CD4-positive, alpha-beta T cell treated with Interleukin-4 for 4 hours (primary cell): ENCODE results near the gene TRAF3.
"Not testable (repeated sequence)": the region's sequence is repeated elsewhere in the genome, so short reads cannot be mapped to it uniquely, and the experiment has no call there.

ENCODE experiments used
- DNase-seq: peaks from one replicate; pipeline ENCODE4 v3.0.0-alpha.2; 2020

Gene TRAF3

GRCh38 chr14:102752239-102752847 lies 24.9 kb upstream of the TRAF3 start:
- no peak for DNase-seq

DNA sequence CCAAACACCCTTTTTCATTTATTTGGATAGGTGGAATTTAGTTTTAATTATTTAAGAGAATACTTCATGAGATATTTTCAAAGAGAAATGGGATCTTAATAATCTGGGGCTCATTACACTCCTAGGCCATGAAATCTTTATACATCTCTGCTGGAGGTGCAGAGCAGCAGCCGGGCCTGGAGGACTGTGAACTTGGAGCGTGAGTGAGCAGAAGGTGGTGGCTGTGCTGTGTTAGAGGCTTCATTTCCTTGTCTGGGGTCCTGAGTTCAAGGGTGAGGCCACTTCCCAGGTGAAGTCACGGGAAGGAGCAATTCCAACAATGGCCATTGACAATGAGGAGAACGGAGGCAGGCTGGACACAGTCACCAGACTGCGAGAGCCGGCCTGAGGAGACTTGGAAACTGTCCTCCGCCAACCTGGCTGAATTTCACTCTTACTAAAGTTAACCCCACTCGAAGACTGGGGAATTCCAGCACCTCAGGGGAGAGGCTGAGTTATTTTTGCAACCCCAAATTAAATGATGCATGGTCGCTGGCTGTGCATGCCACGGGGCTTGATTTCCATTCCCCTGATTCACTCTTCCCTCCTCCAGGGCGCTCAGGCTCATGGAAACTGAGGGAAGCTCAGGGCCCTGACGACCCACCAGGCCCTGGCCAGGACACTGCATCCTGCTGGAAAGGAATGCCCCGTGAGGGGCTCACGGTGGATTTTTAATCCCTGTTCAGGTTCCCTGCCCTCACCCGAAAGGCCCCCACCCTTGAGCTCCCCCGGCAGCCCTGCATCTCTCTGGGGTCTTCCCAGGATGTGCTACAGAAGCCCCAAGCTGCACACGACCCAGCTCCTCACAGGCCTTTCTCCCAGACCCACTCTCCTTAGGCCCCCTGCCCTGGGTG lies 22.6 kb upstream of the TRAF3 start:
- DNase-seq, result no peak

DNA sequence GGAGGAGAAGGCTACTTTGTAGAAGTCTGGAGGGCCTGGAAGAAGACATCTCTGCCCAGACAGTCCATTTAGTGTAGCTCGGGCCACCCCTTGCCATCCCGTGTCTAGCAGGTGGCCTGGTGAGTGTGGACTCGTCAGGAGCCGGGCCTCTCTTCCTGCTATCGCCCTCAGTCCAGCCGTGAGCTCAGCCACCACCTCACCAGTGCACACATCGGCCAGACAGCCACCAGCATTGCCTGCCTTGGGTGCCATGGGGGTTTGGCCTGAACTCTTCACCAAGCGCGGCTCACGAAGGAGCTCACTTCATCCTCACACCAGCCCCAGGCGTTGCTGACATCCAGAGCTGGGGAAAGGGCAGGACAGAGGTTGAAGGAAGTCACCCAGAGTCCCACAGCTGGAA lies 19.6 kb upstream of the TRAF3 start:
- DNase-seq, result no peak

DNA sequence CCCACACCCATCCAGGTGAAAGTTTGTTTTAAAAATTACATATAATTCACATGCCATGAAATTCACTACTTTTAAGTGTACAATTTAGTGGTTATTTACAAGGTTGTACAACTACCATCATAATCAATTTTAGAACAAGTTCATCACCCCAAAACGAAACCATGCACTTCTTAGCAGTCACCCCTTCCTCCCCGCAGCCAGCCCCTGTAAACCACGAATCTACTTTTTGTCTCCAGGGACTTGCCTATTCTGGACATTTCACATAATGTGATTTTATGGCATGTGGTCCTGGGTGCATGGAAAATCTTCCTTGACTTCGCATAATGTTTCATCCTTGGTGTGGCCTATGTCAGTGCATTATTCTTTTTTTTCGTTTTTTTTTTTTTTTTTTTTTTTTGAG lies 19.2 kb upstream of the TRAF3 start:
- no peak for DNase-seq

DNA sequence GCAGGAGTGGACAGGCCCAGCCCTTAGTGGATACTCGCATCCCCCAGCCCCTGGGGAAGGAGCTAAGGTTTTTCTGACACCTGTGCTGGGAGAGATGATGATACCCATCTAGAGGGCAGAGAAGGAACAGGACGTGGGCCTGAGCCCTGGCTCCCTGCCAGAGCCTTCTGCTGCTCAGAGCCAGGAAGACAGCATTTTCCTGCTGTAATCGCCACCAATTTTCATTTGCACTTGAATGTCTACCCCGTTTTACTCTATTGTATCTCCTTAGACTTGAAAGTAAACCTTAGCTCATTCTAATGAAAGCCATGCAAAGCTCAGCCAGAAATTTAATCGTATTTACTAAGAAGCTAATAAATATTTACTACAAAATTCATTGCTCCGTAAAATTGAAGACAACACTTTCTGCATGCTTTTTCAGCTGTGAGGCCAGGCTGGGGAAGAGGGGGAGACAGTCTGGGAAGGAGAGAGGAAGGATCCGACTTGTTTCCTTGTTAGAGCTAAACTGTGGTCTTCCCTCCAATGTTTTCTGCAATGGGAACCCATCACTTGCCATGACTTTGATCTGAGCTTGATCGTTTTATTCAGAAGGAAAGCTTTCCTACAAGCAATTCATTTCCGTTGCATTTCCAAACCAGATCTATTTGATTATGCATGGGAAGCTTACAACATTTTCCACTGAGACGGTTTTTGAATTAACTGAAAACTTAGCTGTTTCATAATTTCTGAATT lies 17.6 kb upstream of the TRAF3 start:
- no peak for DNase-seq

GRCh38 chr14:102760496-102761193 lies 16.6 kb upstream of the TRAF3 start:
- no peak for DNase-seq

GRCh38 chr14:102761206-102761605 lies 16.0 kb upstream of the TRAF3 start:
- DNase-seq, result no peak

DNA sequence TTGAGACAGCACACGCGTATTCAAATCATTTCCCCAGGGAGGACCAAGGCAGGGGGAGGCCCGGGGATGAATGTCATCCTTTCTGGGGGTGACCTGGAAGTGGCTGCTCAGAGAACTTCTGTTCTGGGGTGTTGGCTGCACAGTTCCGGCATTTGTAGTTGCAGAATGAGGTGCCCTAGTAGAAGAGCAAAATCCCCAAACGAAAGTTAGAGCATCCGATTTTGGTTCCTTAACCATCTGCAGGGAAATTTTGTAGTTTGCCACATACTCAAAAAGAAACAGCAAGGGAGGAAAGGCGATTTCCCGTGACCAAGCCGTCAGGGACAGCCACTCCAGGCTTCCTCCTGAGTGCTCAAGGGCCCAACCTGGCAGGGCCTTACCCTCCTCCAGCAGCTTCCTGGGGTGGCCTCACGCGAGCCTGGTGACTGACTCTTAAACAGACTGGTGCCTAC lies 13.0 kb upstream of the TRAF3 start:
- no peak for DNase-seq

DNA sequence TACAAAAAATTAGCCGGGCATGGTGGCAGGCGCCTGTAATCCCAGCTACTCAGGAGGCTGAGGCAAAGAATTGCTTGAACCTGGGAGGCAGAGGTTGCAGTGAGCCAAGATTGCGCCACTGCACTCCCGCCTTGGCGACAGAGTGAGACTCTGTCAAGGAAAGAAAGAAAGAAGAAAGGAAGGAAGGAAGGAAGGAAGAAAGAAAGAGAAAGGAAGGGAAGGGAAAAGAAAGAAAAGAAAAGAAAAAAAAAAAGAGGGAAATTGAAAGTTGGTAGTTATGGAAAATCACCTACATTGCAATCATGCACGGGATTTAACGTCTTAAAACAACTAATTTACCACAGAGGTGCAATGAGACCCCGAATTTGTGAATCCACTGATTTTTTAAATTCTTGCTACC lies 11.5 kb upstream of the TRAF3 start:
- DNase-seq, result not testable (repeated sequence)

DNA sequence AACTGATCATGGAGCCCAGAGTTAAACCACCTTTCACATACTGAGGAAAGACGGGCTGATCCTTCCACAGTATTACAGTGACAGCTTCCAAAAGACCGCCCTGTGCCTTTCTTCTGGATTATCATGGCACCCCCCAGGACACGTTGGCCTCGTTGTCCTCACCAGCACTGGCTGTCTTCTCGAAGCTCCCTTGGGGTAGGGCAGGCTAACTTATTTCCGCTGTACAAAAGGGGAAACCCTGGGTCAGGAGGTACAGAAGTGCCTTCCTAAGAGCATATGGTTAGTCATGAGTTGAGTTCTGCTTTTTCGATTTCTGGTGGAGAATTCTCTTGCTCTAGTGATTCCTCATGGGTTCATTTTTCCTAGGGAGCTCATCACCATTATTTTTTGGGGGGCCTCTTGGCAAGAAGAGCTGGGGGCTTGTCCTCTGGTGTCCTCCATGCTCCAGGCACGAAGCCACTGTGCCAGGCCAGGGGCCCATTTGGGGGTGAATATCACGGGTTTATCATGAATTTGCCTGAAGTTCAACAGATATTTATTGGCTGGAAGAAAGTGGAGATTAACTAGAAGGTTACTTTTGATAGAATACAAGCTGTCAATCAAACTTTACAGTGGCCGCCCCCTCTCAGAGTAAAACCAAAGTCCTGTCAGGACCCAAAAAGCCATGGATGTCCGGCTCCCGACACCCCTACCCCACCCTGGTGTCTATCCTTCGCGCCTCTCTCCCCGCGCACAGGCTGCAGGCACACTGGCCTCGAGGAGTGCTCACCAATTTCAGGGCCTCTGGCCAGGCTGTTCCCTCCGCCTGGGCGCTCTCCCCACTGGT lies 8.8 kb upstream of the TRAF3 start:
- no peak for DNase-seq

- DNase-seq, result no peak
Observed at GRCh38 chr14:102769049-102769327, 8.3 kb upstream of the TRAF3 start.

GRCh38 chr14:102770147-102771123 lies 6.8 kb upstream of the TRAF3 start:
- DNase-seq, result no peak

DNA sequence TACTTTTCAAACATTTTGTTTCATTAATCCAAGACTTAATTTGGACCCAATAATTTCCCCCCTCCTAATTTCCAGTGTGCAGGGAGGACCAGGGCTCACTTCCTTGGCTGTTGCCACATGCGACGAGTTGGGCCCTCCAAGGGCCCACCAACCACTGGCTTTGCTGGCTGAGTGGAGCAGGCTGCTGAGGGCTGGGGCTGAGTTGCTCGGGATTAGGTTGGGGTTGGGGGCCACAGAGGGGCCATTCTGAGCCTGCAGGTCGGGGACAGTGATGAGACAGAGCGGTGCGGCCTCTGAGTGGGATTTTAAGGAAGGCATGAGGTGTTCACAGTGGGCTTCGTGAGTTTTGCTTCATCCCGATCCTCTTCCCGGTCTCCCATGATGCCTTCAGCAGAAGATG lies 6.1 kb upstream of the TRAF3 start:
- DNase-seq, result no peak

DNA sequence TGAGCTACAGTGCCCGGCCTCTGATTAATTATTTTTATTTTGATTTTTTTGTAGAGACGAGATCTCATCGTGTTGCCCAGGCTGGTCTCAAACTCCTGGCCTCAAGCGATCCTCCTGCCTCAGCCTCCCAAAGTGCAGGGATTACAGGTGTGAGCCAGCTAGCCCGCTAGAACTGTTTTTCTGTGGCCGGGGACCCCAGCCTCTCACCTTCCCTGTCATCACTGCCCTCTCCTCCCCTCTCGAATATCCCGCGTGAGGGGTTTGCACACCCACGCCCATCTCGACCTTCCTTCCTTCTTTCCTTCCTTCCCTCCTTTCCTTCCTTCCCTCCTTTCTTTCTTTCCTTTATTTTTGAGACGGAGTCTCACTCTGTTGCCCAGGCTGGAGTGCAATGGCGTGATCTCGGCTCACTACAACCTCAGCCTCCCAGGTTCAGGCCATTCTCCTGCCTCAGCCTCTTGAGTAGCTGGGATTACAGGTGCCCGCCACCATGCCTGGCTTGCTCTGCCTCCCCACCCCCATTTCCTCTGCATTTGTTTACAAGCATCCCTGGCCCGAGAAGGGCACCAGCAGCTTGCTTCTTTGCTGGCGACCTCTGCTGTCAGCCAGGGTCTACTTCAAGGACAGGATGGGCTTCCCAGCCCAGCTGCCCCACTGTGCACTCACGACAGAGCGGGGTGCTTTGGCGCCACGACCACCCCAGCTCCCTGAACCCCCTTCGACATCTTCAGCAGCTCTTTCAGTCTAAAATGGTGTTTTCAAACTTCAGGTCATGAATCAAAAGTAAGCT lies 4.3 kb upstream of the TRAF3 start:
- DNase-seq, result no peak

DNA sequence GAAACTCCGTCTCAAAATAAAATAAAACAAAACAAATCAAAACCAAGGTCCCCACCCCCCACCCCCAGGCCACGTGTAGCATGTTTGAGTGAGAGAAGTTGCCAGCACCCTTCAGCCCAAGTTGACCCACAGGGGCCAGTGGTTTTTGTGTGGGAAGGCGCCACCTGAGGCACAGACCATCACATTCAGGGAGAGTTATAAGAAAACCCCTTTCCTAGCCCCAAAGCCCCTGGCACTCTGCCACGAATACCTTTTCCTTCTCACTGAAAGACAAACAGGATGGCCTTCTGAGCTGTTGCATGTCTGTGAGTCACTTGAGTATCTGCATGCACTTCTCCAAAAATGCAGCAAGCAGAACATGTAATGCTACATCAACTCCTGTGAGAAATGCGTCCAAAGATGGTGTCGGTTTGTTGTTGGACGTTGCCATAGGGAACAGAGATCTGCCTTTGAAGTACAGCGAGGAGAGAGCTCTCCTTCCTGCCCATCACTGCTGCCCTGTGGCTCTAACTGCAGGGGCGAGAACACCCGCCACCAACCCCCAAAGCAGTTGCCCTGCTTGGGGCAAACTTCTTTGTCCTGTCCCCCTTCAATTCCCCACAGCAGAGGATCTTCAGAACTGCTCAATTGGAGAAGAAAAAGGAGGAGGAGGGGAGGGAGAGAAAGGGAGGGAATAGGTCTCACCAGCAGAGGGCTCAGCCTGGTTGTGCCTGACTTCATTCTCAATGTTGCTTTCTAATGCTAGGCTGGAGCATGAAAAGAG lies 2.7 kb upstream of the TRAF3 start:
- peak; percentile 90 for DNase-seq

DNA sequence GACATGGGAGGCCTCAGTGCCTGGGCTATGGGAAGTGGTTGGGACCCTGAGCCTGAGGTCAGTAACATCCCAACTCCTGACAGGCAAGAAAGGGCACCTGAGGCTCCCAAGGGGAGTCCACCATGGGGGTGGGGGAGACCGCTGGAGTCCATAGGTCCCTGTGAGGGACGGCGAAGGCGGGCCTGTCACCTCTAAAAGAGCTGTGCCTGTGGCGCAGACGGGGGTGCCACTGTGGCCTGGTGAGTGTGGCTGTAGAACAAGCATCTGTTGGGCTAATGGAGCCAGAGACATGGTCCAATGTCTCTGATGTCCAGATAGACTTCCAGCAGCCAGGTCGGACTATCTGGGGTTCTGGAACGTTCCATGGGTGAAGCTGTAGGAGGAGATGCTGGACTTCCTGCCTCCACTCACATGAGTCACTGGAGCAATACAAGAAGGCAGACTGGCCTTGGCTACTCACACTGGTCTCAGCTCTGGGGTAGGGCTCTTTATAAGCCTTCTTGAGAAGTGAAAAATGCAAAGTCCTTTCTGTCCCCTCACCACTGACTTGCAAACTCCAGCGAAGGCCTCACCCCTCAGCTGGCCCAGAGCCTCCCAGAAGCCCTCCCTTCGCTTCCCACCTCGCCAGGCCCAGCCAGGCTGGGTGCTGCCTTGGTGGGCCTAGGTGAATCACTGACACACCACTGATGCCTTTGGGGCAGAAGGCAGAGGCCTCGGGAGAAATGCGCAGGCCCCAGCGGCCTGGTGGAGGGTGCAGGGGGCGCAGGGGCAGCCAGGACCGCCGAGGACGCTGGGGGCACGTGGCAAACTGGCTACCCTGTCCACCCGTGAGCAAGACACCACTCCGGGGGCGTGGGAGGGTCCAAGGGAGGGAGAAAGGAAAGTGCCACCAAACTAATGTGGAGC lies 1.1 kb upstream of the TRAF3 start:
- DNase-seq, result no peak

DNA sequence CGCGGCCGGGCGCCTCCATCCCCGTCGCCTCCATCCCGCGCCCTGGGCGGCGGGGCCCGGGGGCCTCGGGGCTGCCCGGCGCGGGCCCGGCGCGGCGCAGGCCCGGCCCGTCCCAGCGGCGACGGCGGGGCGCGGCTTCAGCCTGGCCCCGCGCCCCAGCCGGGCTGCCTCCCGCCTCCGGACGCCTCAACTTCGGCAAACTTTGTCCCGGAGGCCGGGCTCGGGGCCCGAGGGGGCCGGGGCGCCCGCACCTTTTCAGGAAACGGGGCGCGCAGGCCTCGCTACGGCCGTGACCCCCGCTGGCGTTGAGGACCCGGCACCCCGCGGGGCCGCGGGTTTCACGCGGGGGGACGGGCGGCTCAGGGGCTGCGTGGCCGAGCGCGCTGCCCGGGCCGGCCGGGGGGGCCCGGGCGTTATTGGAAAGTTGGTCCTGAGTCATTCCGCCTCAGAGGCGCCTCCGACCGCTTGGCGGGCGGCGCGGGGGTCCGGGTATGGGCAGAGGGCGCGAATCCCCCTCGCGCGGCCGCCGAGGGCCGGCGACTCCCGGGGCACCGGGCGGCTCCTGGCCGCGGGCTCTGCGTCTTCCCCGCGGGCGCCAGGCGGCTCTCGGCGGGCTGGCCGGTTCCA lies 575 bp downstream of the TRAF3 start:
- no peak for DNase-seq
